Gastroesophageal sphincter (tissue), 4 donors: ENCODE results near the gene DTNBP1. TPM values are rescaled to one million over a fixed set of nuclear protein-coding genes. Genes with fewer than 3 reads are reported as not detected.

Experiments
- ATAC-seq: fragments of 150-250 bp; one replicate; pipeline ENCODE4 v1.9.1; 2016; ENCODE audit warnings: mild to moderate bottlenecking, moderate library complexity
- H3K27ac ChIP-seq, 4 donors: fragments of 200-600 bp; sonication (generic) in 3 of 4; 1 replicate in 3 of 4; 2 replicates in 1 of 4; pipeline ENCODE4 v1.5.1; 2016 to 2019
- H3K27me3 ChIP-seq: fragments of 200-600 bp; sonication (generic); one replicate; pipeline ENCODE4 v1.5.1; 2019
- H3K36me3 ChIP-seq, 2 donors: fragments of 200-600 bp; sonication (generic); one replicate each; pipeline ENCODE4 v1.5.1; 2019; ENCODE audit warnings: control low read depth in 1 of 2
- H3K4me1 ChIP-seq, 3 donors: fragments of 200-600 bp; sonication (generic); 1 replicate in 2 of 3; 2 replicates in 1 of 3; pipeline ENCODE4 v1.5.1; 2016 to 2019; ENCODE audit warnings: control low read depth in 2 of 3
- H3K4me3 ChIP-seq, 2 donors: fragments of 200-600 bp; sonication (generic); one replicate each; pipeline ENCODE4 v1.5.1; 2019; ENCODE audit warnings: mild to moderate bottlenecking in 1 of 2, moderate library complexity in 1 of 2
- H3K9me3 ChIP-seq, 3 donors: fragments of 200-600 bp; sonication (generic); one replicate each; pipeline ENCODE4 v1.5.1; 2017 to 2019; ENCODE audit warnings: control low read depth in 2 of 3
- CTCF ChIP-seq, 4 experiments: fragments of 200-600 bp in 2 of 4; fragments of 450-650 bp in 2 of 4; sonication (generic) in 1 of 4; IDR thresholded peaks; one replicate each; pipeline ENCODE4 v1.5.1; 2017 to 2019; ENCODE audit warnings: antibody characterized with exemption in 4 of 4, mild to moderate bottlenecking in 2 of 4, moderate library complexity in 2 of 4
- EP300 ChIP-seq: sonication (generic); formaldehyde crosslinking; IDR thresholded peaks from one replicate; pipeline ENCODE4 v1.6.1; 2017; ENCODE audit warnings: antibody characterized with exemption, mild to moderate bottlenecking
- POLR2A ChIP-seq, 2 donors: fragments of 450-650 bp; IDR thresholded peaks; one replicate each; pipeline ENCODE4 v1.6.1; 2017; ENCODE audit warnings: antibody characterized with exemption in 2 of 2, mild to moderate bottlenecking in 2 of 2, moderate library complexity in 1 of 2
- POLR2AphosphoS5 ChIP-seq: sonication (generic); formaldehyde crosslinking; IDR thresholded peaks from one replicate; pipeline ENCODE4 v1.6.1; 2017; ENCODE audit warnings: antibody characterized with exemption
- WGBS, 2 donors: methylation state at CpG; one replicate each; pipeline ENCODE4 v1.1.5; 2018; ENCODE audit warnings: low coverage in 1 of 2; 5-methylcytosine and 5-hydroxymethylcytosine counted together
- total RNA-seq, 4 donors: library from RNA; depleted of rRNA; stranded (reverse); fragments of >200 nt; gene quantifications; one replicate each; pipeline ENCODE4 v1.1.0, GENCODE V29; 2016

Gene DTNBP1
- total RNA-seq, 4 donors from 2014 or later: 14.4 to 20.2 (median 16.9) TPM

- Histone ChIP-seq H3K4me3 (no peak overlapping the region), H3K9me3 (no peaks in the 10 kb centered on the region), H3K4me1 (peaks cover 4 to 39% (median 22%) of the 10 kb centered on the region in 3 donors), H3K27ac (peak overlapping the region; percentile 55 to 67 (median 62)), H3K27me3 (no peaks in the 10 kb centered on the region), H3K36me3 (peaks cover 0 to 19% of the 10 kb centered on the region in 2 donors)
- TF ChIP-seq POLR2AphosphoS5 (no peak), CTCF (IDR thresholded peaks at IDR 0.05) (no peak), POLR2A (IDR thresholded peaks at IDR 0.05) (no peak), EP300 (no peak)
- no peak for ATAC-seq
- WGBS, 2 donors: 86 to 93% methylated on average over 4 of the region's 4 CpGs
These were observed 40.6 kb downstream of the DTNBP1 start for GRCh38 chr6:15622045-15622740.

GRCh38 chr6:15621203-15622044, 41.4 kb downstream of the DTNBP1 start:
- H3K4me3 ChIP-seq: no peak overlapping the region
- WGBS, 2 donors: 27 to 34% methylated on average over 4 to 6 of the region's 6 CpGs
- peaks cover 0 to 14% of the 10 kb centered on the region in 2 donors for H3K36me3 ChIP-seq
- no peaks in the 10 kb centered on the region for H3K9me3 ChIP-seq
- peaks cover 4 to 39% (median 22%) of the 10 kb centered on the region in 3 donors for H3K4me1 ChIP-seq
- H3K27ac ChIP-seq: peak overlapping the region; percentile 55 to 67 (median 62)
- ATAC-seq: no peak
- TF ChIP-seq POLR2AphosphoS5 (peak; percentile 28), POLR2A (IDR thresholded peaks at IDR 0.05) (no peak)
- no peaks in the 10 kb centered on the region for H3K27me3 ChIP-seq

- no peaks in the 10 kb centered on the region for H3K27me3 ChIP-seq
- ATAC-seq: no peak
- no peak for TF ChIP-seq POLR2A (IDR thresholded peaks at IDR 0.05)
- no peak for TF ChIP-seq POLR2AphosphoS5
- TF ChIP-seq CTCF (IDR thresholded peaks at IDR 0.05): no peak
- TF ChIP-seq EP300: no peak
- peaks cover 0 to 5% of the 10 kb centered on the region in 2 donors for H3K36me3 ChIP-seq
- H3K4me3 ChIP-seq: no peak overlapping the region
- H3K4me1 ChIP-seq: peaks cover 4 to 39% (median 22%) of the 10 kb centered on the region in 3 donors
- H3K27ac ChIP-seq: peak overlapping the region in 2 of 4 donors; percentile 55 to 67
- no peaks in the 10 kb centered on the region for H3K9me3 ChIP-seq
- 69 to 73% methylated on average over 4 of the region's 4 CpGs for WGBS, 2 donors
These were observed 42.2 kb downstream of the DTNBP1 start for GRCh38 chr6:15620611-15621010.

GRCh38 chr6:15619330-15619729, 43.5 kb downstream of the DTNBP1 start:
- peaks cover 0 to 5% of the 10 kb centered on the region in 2 donors for H3K36me3 ChIP-seq
- H3K27ac ChIP-seq: no peak overlapping the region
- no peak overlapping the region for H3K4me3 ChIP-seq
- H3K9me3 ChIP-seq: no peaks in the 10 kb centered on the region
- WGBS, 2 donors: 86% methylated on average over 1 of the region's 1 CpG; no CpG with 5 or more reads in 1 of the 2 donors
- peaks cover 4 to 39% (median 22%) of the 10 kb centered on the region in 3 donors for H3K4me1 ChIP-seq
- no peaks in the 10 kb centered on the region for H3K27me3 ChIP-seq
- no peak for ATAC-seq
- TF ChIP-seq POLR2A (IDR thresholded peaks at IDR 0.05): no peak
- TF ChIP-seq CTCF (IDR thresholded peaks at IDR 0.05): no peak
- TF ChIP-seq POLR2AphosphoS5: no peak
- TF ChIP-seq EP300: no peak

- WGBS, 2 donors: 89 to 94% methylated on average over 4 to 6 of the region's 6 CpGs
- no peak for ATAC-seq
- Histone ChIP-seq H3K36me3 (peaks cover 0 to 11% of the 10 kb centered on the region in 2 donors), H3K4me3 (no peak overlapping the region), H3K27me3 (no peaks in the 10 kb centered on the region), H3K27ac (no peak overlapping the region), H3K9me3 (no peaks in the 10 kb centered on the region), H3K4me1 (peaks cover 4 to 36% (median 22%) of the 10 kb centered on the region in 3 donors)
- TF ChIP-seq POLR2A (IDR thresholded peaks at IDR 0.05) (no peak), EP300 (no peak), POLR2AphosphoS5 (no peak), CTCF (IDR thresholded peaks at IDR 0.05) (no peak)
These were observed 44.1 kb downstream of the DTNBP1 start for GRCh38 chr6:15618685-15619084.
